ENCODE results near the gene METTL14.

METTL14 gene

DNA sequence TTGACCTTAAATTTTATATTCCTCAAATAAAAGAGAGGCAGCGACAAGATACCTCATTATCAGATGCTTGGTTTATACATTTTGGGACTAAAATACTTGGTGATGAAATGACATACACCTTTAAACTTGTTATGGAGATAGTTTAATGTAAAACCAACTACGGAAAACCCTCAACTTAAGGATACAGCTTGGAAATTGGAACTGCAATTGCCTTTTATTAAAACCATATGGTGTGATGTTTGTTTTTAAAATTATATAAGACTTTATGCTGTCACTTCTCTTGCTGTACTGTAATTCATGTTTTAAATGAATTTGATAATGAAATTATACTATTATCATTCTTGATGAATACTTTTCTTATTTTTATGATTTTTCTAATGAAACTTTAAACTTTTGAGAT is 25.9 kb downstream of the METTL14 start:
- H3K36me3 ChIP-seq (ENCODE audit: insufficient read depth) = no peaks in the 10 kb centered on the region
- H3K27me3 ChIP-seq (ENCODE audit: insufficient read depth, low read depth) = no peaks in the 10 kb centered on the region
- no peaks in the 10 kb centered on the region for H3K4me1 ChIP-seq (ENCODE audit: low read depth, poor library complexity, severe bottlenecking)
- no peak overlapping the region for H3K4me2 ChIP-seq
- H3K4me3 ChIP-seq (IDR thresholded peaks at IDR 0.05; ENCODE audit: insufficient read depth, low read depth, low read length) = no peak overlapping the region
- H3K27ac ChIP-seq = no peak overlapping the region
- TF ChIP-seq, protein P1, sequence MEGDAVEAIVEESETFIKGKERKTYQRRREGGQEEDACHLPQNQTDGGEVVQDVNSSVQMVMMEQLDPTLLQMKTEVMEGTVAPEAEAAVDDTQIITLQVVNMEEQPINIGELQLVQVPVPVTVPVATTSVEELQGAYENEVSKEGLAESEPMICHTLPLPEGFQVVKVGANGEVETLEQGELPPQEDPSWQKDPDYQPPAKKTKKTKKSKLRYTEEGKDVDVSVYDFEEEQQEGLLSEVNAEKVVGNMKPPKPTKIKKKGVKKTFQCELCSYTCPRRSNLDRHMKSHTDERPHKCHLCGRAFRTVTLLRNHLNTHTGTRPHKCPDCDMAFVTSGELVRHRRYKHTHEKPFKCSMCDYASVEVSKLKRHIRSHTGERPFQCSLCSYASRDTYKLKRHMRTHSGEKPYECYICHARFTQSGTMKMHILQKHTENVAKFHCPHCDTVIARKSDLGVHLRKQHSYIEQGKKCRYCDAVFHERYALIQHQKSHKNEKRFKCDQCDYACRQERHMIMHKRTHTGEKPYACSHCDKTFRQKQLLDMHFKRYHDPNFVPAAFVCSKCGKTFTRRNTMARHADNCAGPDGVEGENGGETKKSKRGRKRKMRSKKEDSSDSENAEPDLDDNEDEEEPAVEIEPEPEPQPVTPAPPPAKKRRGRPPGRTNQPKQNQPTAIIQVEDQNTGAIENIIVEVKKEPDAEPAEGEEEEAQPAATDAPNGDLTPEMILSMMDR (conservative IDR thresholded peaks at IDR 0.05; ENCODE audit: low read depth, low read length) = no peak
- H3K9ac ChIP-seq = no peak overlapping the region
- H4K20me1 ChIP-seq (ENCODE audit: insufficient read depth) = no peaks in the 10 kb centered on the region
- no peak overlapping the region for H2AFZ ChIP-seq (ENCODE audit: low read depth)
- no peaks in the 10 kb centered on the region for H3K79me2 ChIP-seq (ENCODE audit: insufficient read depth, low read depth)

DNA sequence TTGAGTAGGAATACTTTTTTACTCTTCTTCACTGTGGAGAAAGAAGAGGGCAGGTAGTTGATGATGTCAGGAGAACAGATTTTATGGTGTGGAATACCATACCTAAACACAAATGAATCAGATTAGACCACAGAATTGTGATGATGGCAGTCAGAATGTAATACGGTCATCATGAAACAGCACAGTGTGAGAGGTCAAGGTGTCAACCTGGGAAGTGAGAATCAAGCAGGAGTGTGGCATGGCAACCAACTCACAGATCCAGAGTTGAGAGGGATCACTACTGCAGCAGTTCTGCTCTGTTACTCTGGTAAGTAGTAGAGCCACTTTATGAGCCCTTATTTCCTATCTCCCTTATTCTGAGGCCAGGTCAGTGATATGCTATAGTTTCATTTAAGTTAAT is 27.7 kb downstream of the METTL14 start:
- H3K9ac ChIP-seq = no peak overlapping the region
- no peak overlapping the region for H3K4me2 ChIP-seq
- H3K36me3 ChIP-seq (ENCODE audit: insufficient read depth) = no peaks in the 10 kb centered on the region
- no peaks in the 10 kb centered on the region for H3K27me3 ChIP-seq (ENCODE audit: insufficient read depth, low read depth)
- no peak overlapping the region for H3K27ac ChIP-seq
- TF ChIP-seq, protein P1 (conservative IDR thresholded peaks at IDR 0.05; ENCODE audit: low read depth, low read length) = no peak
- H4K20me1 ChIP-seq (ENCODE audit: insufficient read depth) = no peaks in the 10 kb centered on the region
- H3K79me2 ChIP-seq (ENCODE audit: insufficient read depth, low read depth) = no peaks in the 10 kb centered on the region
- no peak overlapping the region for H3K4me3 ChIP-seq (IDR thresholded peaks at IDR 0.05; ENCODE audit: insufficient read depth, low read depth, low read length)
- no peaks in the 10 kb centered on the region for H3K4me1 ChIP-seq (ENCODE audit: low read depth, poor library complexity, severe bottlenecking)
- H2AFZ ChIP-seq (ENCODE audit: low read depth) = no peak overlapping the region

DNA sequence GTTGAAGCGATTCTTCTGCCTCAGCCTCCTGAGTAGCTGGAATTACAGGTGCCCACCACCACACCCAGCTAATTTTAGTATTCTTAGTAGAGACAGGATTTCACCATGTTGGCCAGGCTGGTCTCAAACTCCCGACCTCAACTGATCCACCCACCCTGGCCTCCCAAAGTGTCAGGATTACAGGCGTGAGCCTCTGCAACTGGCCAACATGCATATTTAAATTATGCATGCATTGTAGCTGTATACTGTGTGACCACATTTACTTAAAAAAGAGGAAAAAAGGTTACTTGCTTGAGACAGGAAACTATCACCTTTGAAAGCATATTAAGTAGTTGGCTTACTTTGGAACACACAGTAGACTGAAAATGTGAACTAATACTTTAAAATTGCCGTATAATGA is 29.5 kb downstream of the METTL14 start:
- no peaks in the 10 kb centered on the region for H3K36me3 ChIP-seq (ENCODE audit: insufficient read depth)

DNA sequence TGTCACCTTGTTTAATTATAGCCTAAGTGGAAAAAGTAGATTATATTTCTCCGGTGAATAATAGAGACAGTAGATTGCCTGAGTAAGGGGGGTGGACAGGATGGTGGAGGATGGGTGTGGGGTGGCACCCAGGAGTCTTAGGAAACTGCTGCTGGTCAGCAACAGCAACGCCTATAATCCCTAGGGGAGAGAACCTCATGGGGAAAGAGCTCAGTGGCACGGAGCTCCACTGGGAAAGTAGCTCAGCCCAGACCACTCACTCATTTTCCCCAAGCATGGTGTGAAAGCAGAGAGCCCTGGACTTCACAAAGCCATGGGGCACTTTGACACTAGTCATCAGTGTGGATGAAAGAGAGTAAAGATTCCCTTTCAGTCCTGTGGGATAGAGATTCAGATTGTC is 31.1 kb downstream of the METTL14 start:
- H3K4me1 ChIP-seq (ENCODE audit: low read depth, poor library complexity, severe bottlenecking) = no peaks in the 10 kb centered on the region
- H3K36me3 ChIP-seq (ENCODE audit: insufficient read depth) = no peaks in the 10 kb centered on the region
- no peak overlapping the region for H3K27ac ChIP-seq
- H3K4me2 ChIP-seq = no peak overlapping the region
- no peaks in the 10 kb centered on the region for H4K20me1 ChIP-seq (ENCODE audit: insufficient read depth)
- no peaks in the 10 kb centered on the region for H3K27me3 ChIP-seq (ENCODE audit: insufficient read depth, low read depth)
- no peak overlapping the region for H3K4me3 ChIP-seq (IDR thresholded peaks at IDR 0.05; ENCODE audit: insufficient read depth, low read depth, low read length)
- H3K79me2 ChIP-seq (ENCODE audit: insufficient read depth, low read depth) = no peaks in the 10 kb centered on the region
- no peak overlapping the region for H3K9ac ChIP-seq
- no peak overlapping the region for H2AFZ ChIP-seq (ENCODE audit: low read depth)
- TF ChIP-seq, protein P1 (conservative IDR thresholded peaks at IDR 0.05; ENCODE audit: low read depth, low read length) = no peak

More for the DNA sequence above, 29.5 kb downstream of the METTL14 start:
- Histone ChIP-seq H3K4me2 (no peak overlapping the region), H3K9ac (no peak overlapping the region), H2AFZ (ENCODE audit: low read depth) (no peak overlapping the region), H3K4me1 (ENCODE audit: low read depth, poor library complexity, severe bottlenecking) (no peaks in the 10 kb centered on the region), H3K4me3 (IDR thresholded peaks at IDR 0.05; ENCODE audit: insufficient read depth, low read depth, low read length) (no peak overlapping the region), H3K79me2 (ENCODE audit: insufficient read depth, low read depth) (no peaks in the 10 kb centered on the region), H3K27ac (no peak overlapping the region), H4K20me1 (ENCODE audit: insufficient read depth) (no peaks in the 10 kb centered on the region), H3K27me3 (ENCODE audit: insufficient read depth, low read depth) (no peaks in the 10 kb centered on the region)
- TF ChIP-seq, protein P1 (conservative IDR thresholded peaks at IDR 0.05; ENCODE audit: low read depth, low read length) = no peak
